ENCODE measurements around the gene CD48.

Gene CD48

DNA sequence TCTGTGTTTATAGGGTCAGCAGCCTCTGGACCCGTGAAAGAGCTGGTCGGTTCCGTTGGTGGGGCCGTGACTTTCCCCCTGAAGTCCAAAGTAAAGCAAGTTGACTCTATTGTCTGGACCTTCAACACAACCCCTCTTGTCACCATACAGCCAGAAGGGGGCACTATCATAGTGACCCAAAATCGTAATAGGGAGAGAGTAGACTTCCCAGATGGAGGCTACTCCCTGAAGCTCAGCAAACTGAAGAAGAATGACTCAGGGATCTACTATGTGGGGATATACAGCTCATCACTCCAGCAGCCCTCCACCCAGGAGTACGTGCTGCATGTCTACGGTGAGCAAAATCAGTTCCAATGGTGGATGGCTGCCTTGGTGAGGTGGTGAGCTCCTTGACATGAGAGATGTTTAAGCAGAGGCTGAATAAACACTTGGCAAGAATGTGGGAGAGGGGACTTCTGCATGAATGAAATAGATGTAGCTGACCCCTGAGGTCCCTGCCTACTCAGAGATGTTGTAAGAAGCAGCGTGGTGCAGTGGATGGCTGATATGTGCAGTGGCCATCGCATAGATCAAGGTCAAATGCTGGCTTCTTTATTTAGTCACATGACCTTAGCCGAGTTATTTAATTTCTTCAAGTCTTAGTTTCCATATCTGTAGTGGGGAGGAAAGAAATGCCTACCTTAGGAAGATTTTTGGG is 36.7 kb upstream of the CD48 start:
- no peaks in the 10 kb centered on the region for H3K4me1 ChIP-seq (ENCODE audit: control insufficient read depth, insufficient read depth, low read depth, low read length)
- no peak overlapping the region for H2BK15ac ChIP-seq (ENCODE audit: low read depth, poor library complexity, severe bottlenecking)
- no peak overlapping the region for H4K8ac ChIP-seq (ENCODE audit: low read length)
- H3K79me1 ChIP-seq (replicated peaks; ENCODE audit: low read length, poor library complexity, severe bottlenecking) = no peaks in the 10 kb centered on the region
- no peak overlapping the region for H2BK12ac ChIP-seq (ENCODE audit: low read length in 2 of 2)
- no peak overlapping the region for H2BK120ac ChIP-seq (ENCODE audit: low read depth, low read length)
- H3K4me3 ChIP-seq (ENCODE audit: insufficient read depth in 1 of 2, low read depth in 1 of 2, low read length in 2 of 2) = no peak overlapping the region
- no peak overlapping the region for H3K4me2 ChIP-seq (ENCODE audit: low read length, poor library complexity, severe bottlenecking)
- H3K9me3 ChIP-seq (ENCODE audit: control insufficient read depth, low read length) = no peaks in the 10 kb centered on the region
- no peak overlapping the region for H4K91ac ChIP-seq (ENCODE audit: low read length)
- H2AK5ac ChIP-seq (ENCODE audit: low read length, severe bottlenecking) = no peak overlapping the region
- H3K23ac ChIP-seq (ENCODE audit: low read length in 2 of 2) = no peak overlapping the region
- WGBS = 81% methylated on average over 8 of the region's 10 CpGs
- H2BK5ac ChIP-seq (ENCODE audit: low read depth, low read length, poor library complexity, severe bottlenecking) = no peak overlapping the region
- no peak overlapping the region for H2AFZ ChIP-seq (ENCODE audit: low read depth, low read length)
- no peaks in the 10 kb centered on the region for H3K36me3 ChIP-seq (ENCODE audit: control insufficient read depth in 1 of 2, insufficient read depth in 2 of 2, low read depth in 1 of 2, low read length in 2 of 2)
- H3K4ac ChIP-seq (ENCODE audit: low read depth in 1 of 2, low read length in 2 of 2) = no peak overlapping the region
- H3K9ac ChIP-seq (ENCODE audit: low read length) = no peak overlapping the region
- no peak for DNase-seq
- H3K27me3 ChIP-seq (ENCODE audit: control insufficient read depth in 1 of 2, insufficient read depth in 1 of 2, low read length in 2 of 2) = peaks cover 3 to 6% of the 10 kb centered on the region in 2 experiments
- H3K14ac ChIP-seq (ENCODE audit: low read length in 2 of 2) = no peak overlapping the region
- H3K18ac ChIP-seq (ENCODE audit: low read depth in 1 of 2, low read length in 2 of 2) = no peak overlapping the region
- H3K27ac ChIP-seq (ENCODE audit: low read length, poor library complexity, severe bottlenecking) = no peak overlapping the region

DNA sequence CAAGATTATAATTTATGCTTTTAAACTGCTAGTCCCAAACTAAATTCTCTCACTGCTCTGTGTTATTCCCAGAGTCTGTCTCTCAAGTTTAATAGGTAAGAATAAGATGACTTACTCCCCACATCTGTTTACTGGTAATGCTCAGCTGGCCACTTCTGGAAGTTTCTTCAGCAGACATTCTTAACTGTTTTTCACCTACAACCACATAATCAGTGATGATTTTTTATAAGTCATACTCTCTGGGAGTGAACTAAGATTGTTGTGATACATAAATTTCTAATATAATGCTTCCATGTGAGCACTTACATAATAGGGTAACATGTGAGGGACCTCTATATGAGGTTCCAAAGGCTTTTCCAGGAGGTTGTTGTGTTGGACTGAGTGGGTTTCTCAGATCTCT is 36.1 kb upstream of the CD48 start:
- no peak overlapping the region for H3K23ac ChIP-seq (ENCODE audit: low read length in 2 of 2)
- DNase-seq = no peak
- no peak overlapping the region for H3K4ac ChIP-seq (ENCODE audit: low read depth in 1 of 2, low read length in 2 of 2)
- H3K36me3 ChIP-seq (ENCODE audit: control insufficient read depth in 1 of 2, insufficient read depth in 2 of 2, low read depth in 1 of 2, low read length in 2 of 2) = no peaks in the 10 kb centered on the region
- H2BK120ac ChIP-seq (ENCODE audit: low read depth, low read length) = no peak overlapping the region
- H2BK12ac ChIP-seq (ENCODE audit: low read length in 2 of 2) = no peak overlapping the region
- H3K4me2 ChIP-seq (ENCODE audit: low read length, poor library complexity, severe bottlenecking) = no peak overlapping the region
- H3K27ac ChIP-seq (ENCODE audit: low read length, poor library complexity, severe bottlenecking) = no peak overlapping the region
- H3K4me3 ChIP-seq (ENCODE audit: insufficient read depth in 1 of 2, low read depth in 1 of 2, low read length in 2 of 2) = no peak overlapping the region
- no peak overlapping the region for H3K9ac ChIP-seq (ENCODE audit: low read length)
- no peaks in the 10 kb centered on the region for H3K79me1 ChIP-seq (replicated peaks; ENCODE audit: low read length, poor library complexity, severe bottlenecking)
- no peak overlapping the region for H2BK15ac ChIP-seq (ENCODE audit: low read depth, poor library complexity, severe bottlenecking)
- no peak overlapping the region for H3K14ac ChIP-seq (ENCODE audit: low read length in 2 of 2)
- no peak overlapping the region for H2AK5ac ChIP-seq (ENCODE audit: low read length, severe bottlenecking)
- peaks cover 3 to 8% of the 10 kb centered on the region in 2 experiments for H3K27me3 ChIP-seq (ENCODE audit: control insufficient read depth in 1 of 2, insufficient read depth in 1 of 2, low read length in 2 of 2)
- H3K4me1 ChIP-seq (ENCODE audit: control insufficient read depth, insufficient read depth, low read depth, low read length) = no peaks in the 10 kb centered on the region
- H2BK5ac ChIP-seq (ENCODE audit: low read depth, low read length, poor library complexity, severe bottlenecking) = no peak overlapping the region
- H4K8ac ChIP-seq (ENCODE audit: low read length) = no peak overlapping the region
- no peak overlapping the region for H4K91ac ChIP-seq (ENCODE audit: low read length)
- no peak overlapping the region for H2AFZ ChIP-seq (ENCODE audit: low read depth, low read length)
- no peak overlapping the region for H3K18ac ChIP-seq (ENCODE audit: low read depth in 1 of 2, low read length in 2 of 2)
- H3K9me3 ChIP-seq (ENCODE audit: control insufficient read depth, low read length) = no peaks in the 10 kb centered on the region

DNA sequence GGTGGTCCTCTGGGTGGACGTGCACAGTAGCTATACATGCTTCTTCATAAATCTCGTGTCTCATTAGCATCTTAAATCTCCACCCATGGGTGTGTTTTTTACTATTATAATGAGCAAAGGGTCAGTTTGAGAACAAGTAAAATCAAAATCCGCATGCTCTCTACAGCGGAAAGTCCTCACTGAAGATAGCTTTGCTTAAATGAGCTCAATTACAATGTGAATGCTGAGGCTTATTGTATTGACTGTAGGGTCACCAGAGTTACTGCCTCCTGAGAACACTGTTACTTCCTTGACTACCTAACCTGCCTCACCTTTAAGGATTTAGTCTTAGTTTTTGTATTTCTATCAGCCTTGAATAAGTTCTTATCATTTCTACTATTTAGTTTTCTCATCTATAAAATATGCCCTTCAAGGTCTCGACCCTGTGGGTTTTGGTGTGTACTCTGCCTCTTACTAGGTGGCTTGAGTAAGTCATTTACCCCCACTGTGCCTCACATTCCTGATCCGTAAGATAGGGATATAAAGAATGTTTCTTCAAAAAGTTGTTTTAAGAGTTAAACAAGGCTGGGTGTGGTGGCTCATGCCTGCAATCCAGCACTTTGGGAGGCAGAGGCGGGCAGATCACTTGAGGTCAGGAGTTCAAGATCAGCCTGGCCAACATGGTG is 35.3 kb upstream of the CD48 start:
- 80% methylated on average over 3 of the region's 7 CpGs for WGBS
- Histone ChIP-seq H3K4ac (ENCODE audit: low read depth in 1 of 2, low read length in 2 of 2) (no peak overlapping the region), H2BK15ac (ENCODE audit: low read depth, poor library complexity, severe bottlenecking) (no peak overlapping the region), H3K36me3 (ENCODE audit: control insufficient read depth in 1 of 2, insufficient read depth in 2 of 2, low read depth in 1 of 2, low read length in 2 of 2) (no peaks in the 10 kb centered on the region), H3K9ac (ENCODE audit: low read length) (no peak overlapping the region), H2BK5ac (ENCODE audit: low read depth, low read length, poor library complexity, severe bottlenecking) (no peak overlapping the region), H3K79me1 (replicated peaks; ENCODE audit: low read length, poor library complexity, severe bottlenecking) (no peaks in the 10 kb centered on the region), H3K4me3 (ENCODE audit: insufficient read depth in 1 of 2, low read depth in 1 of 2, low read length in 2 of 2) (no peak overlapping the region), H4K91ac (ENCODE audit: low read length) (no peak overlapping the region), H3K4me1 (ENCODE audit: control insufficient read depth, insufficient read depth, low read depth, low read length) (no peaks in the 10 kb centered on the region), H2AFZ (ENCODE audit: low read depth, low read length) (no peak overlapping the region), H3K27ac (ENCODE audit: low read length, poor library complexity, severe bottlenecking) (no peak overlapping the region), H3K27me3 (ENCODE audit: control insufficient read depth in 1 of 2, insufficient read depth in 1 of 2, low read length in 2 of 2) (peaks cover 3 to 12% of the 10 kb centered on the region in 2 experiments), H3K9me3 (ENCODE audit: control insufficient read depth, low read length) (no peaks in the 10 kb centered on the region), H3K23ac (ENCODE audit: low read length in 2 of 2) (no peak overlapping the region), H4K8ac (ENCODE audit: low read length) (no peak overlapping the region), H3K4me2 (ENCODE audit: low read length, poor library complexity, severe bottlenecking) (no peak overlapping the region), H2BK12ac (ENCODE audit: low read length in 2 of 2) (no peak overlapping the region), H2BK120ac (ENCODE audit: low read depth, low read length) (no peak overlapping the region), H2AK5ac (ENCODE audit: low read length, severe bottlenecking) (no peak overlapping the region), H3K14ac (ENCODE audit: low read length in 2 of 2) (no peak overlapping the region), H3K18ac (ENCODE audit: low read depth in 1 of 2, low read length in 2 of 2) (no peak overlapping the region)
- no peak for DNase-seq

DNA sequence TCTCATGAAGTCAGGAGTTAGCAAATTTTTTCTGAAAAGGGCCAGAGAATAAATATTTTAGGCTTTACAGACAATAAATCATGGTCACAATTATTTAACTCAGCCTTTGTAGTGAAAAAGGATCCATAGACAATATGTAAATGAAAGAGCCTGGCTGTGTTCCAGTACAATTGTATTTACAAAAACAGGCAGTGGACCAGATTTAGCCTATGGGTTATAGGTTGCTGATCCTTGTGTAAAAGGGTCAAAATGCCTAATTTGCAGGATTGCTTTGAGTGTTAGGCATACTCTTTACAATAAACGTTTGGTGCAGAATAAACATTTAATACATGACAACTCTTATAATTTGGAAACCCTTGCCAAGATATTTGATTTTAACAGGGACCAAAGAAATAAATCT is 33.9 kb upstream of the CD48 start:
- no peak overlapping the region for H2BK15ac ChIP-seq (ENCODE audit: low read depth, poor library complexity, severe bottlenecking)
- H3K27ac ChIP-seq (ENCODE audit: low read length, poor library complexity, severe bottlenecking) = no peak overlapping the region
- no peak overlapping the region for H3K14ac ChIP-seq (ENCODE audit: low read length in 2 of 2)
- no CpG with 5 or more reads among the region's 1 CpG for WGBS
- no peaks in the 10 kb centered on the region for H3K9me3 ChIP-seq (ENCODE audit: control insufficient read depth, low read length)
- H4K91ac ChIP-seq (ENCODE audit: low read length) = no peak overlapping the region
- no peak for DNase-seq
- H2AK5ac ChIP-seq (ENCODE audit: low read length, severe bottlenecking) = no peak overlapping the region
- peaks cover 3 to 13% of the 10 kb centered on the region in 2 experiments for H3K27me3 ChIP-seq (ENCODE audit: control insufficient read depth in 1 of 2, insufficient read depth in 1 of 2, low read length in 2 of 2)
- no peak overlapping the region for H3K18ac ChIP-seq (ENCODE audit: low read depth in 1 of 2, low read length in 2 of 2)
- no peaks in the 10 kb centered on the region for H3K79me1 ChIP-seq (replicated peaks; ENCODE audit: low read length, poor library complexity, severe bottlenecking)
- no peak overlapping the region for H2BK5ac ChIP-seq (ENCODE audit: low read depth, low read length, poor library complexity, severe bottlenecking)
- H2BK12ac ChIP-seq (ENCODE audit: low read length in 2 of 2) = no peak overlapping the region
- no peak overlapping the region for H4K8ac ChIP-seq (ENCODE audit: low read length)
- no peak overlapping the region for H3K23ac ChIP-seq (ENCODE audit: low read length in 2 of 2)
- H3K4me2 ChIP-seq (ENCODE audit: low read length, poor library complexity, severe bottlenecking) = no peak overlapping the region
- H2AFZ ChIP-seq (ENCODE audit: low read depth, low read length) = no peak overlapping the region
- no peak overlapping the region for H3K9ac ChIP-seq (ENCODE audit: low read length)
- H3K4me1 ChIP-seq (ENCODE audit: control insufficient read depth, insufficient read depth, low read depth, low read length) = no peaks in the 10 kb centered on the region
- H3K4me3 ChIP-seq (ENCODE audit: insufficient read depth in 1 of 2, low read depth in 1 of 2, low read length in 2 of 2) = no peak overlapping the region
- H3K4ac ChIP-seq (ENCODE audit: low read depth in 1 of 2, low read length in 2 of 2) = no peak overlapping the region
- H2BK120ac ChIP-seq (ENCODE audit: low read depth, low read length) = no peak overlapping the region
- no peaks in the 10 kb centered on the region for H3K36me3 ChIP-seq (ENCODE audit: control insufficient read depth in 1 of 2, insufficient read depth in 2 of 2, low read depth in 1 of 2, low read length in 2 of 2)

Measured in mesenchymal stem cell (in vitro differentiated cells and primary cell).